Measurements from ENCODE around the gene MCM3AP. TPM values are rescaled to one million over a fixed set of nuclear protein-coding genes. Genes with fewer than 3 reads are reported as not detected.

Gene MCM3AP
- total RNA-seq, 2 donors from 2014 or later = 52.7 to 102 TPM

DNA sequence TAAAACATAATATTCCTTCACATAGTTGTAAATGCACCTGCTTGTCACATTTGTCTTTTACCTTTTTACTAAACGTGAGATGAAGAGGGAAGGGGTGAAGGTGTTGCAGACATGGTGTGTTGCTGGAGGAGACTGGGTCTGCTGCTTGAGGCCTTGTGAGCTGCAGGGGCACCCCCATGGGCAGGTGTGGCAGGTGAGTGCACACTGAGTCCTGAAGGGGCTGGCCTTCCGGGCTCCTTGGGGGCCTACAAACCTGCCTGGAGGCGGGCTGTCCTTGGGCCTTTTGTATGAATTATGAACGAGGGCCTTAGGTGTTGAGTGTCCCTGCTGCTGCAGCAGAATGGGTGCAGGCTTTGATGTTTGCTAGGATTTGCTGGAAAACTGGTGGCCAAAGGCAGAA lies 42.3 kb upstream of the MCM3AP start:
- Histone ChIP-seq H3K27me3 (no peaks in the 10 kb centered on the region), H3K4me3 (no peak overlapping the region), H3K27ac (no peak overlapping the region), H3K9me3 (no peaks in the 10 kb centered on the region), H3K36me3 (replicated peaks in 1 of 2; ENCODE audit: insufficient read depth in 1 of 2, low read depth in 2 of 2) (no peaks in the 10 kb centered on the region), H3K4me1 (peaks cover 16% of the 10 kb centered on the region)
- DNase-seq (no peak), ATAC-seq (no peak)
- no peak for TF ChIP-seq POLR2A (IDR thresholded peaks at IDR 0.05)
- TF ChIP-seq, protein P1, sequence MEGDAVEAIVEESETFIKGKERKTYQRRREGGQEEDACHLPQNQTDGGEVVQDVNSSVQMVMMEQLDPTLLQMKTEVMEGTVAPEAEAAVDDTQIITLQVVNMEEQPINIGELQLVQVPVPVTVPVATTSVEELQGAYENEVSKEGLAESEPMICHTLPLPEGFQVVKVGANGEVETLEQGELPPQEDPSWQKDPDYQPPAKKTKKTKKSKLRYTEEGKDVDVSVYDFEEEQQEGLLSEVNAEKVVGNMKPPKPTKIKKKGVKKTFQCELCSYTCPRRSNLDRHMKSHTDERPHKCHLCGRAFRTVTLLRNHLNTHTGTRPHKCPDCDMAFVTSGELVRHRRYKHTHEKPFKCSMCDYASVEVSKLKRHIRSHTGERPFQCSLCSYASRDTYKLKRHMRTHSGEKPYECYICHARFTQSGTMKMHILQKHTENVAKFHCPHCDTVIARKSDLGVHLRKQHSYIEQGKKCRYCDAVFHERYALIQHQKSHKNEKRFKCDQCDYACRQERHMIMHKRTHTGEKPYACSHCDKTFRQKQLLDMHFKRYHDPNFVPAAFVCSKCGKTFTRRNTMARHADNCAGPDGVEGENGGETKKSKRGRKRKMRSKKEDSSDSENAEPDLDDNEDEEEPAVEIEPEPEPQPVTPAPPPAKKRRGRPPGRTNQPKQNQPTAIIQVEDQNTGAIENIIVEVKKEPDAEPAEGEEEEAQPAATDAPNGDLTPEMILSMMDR (IDR thresholded peaks at IDR 0.05) = no peak
- intact Hi-C loops (cut with DNase I) = no loop called here
- WGBS, 2 donors = 84 to 92% methylated on average over 4 of the region's 4 CpGs

DNA sequence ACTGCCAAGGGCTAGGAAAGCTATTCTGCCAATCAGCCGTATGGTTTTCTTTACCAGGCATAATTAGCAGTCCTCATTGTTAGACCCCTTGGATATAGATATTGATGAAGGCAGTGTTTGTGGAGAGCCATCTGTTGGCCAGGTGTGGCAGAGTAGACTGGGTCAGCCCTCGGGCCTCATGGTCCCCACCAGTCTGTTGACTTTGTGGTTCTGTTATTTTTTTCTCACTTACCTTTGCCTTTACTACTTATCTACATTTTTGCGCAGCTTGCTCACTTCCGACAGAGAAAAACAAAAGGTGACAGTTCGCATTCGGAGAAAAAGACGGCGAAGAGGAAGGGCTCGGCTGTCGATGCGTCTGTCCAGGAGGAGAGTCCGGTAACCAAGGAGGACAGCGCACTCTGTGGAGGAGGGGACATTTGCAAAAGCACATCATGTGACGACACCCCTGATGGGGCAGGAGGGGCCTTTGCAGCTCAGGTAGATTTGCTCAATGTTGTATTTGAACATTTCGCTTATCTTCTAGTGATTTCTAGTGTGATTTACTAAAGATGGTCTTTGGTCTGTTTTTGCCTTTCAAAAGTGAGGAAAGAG lies 40.8 kb upstream of the MCM3AP start:
- intact Hi-C loops (cut with DNase I) = no loop called here
- ATAC-seq = no peak
- no peak overlapping the region for H3K4me3 ChIP-seq
- no peak overlapping the region for H3K27ac ChIP-seq
- 90 to 95% methylated on average over 15 of the region's 15 CpGs for whole genome bisulfite sequencing, 2 donors
- H3K4me1 ChIP-seq = peaks cover 25% of the 10 kb centered on the region
- H3K27me3 ChIP-seq = no peaks in the 10 kb centered on the region
- TF ChIP-seq, protein P1 (IDR thresholded peaks at IDR 0.05) = no peak
- TF ChIP-seq POLR2A (IDR thresholded peaks at IDR 0.05) = no peak
- no peaks in the 10 kb centered on the region for H3K36me3 ChIP-seq (replicated peaks in 1 of 2; ENCODE audit: insufficient read depth in 1 of 2, low read depth in 2 of 2)
- DNase-seq = peak in 1 of 4 donors; percentile 10
- no peaks in the 10 kb centered on the region for H3K9me3 ChIP-seq

GRCh38 chr21:46325073-46325912 lies 39.9 kb upstream of the MCM3AP start:
- Histone ChIP-seq H3K4me3 (peak overlapping the region; percentile 64 to 67), H3K27me3 (no peaks in the 10 kb centered on the region), H3K9me3 (no peaks in the 10 kb centered on the region), H3K4me1 (peaks cover 25% of the 10 kb centered on the region), H3K36me3 (replicated peaks in 1 of 2; ENCODE audit: insufficient read depth in 1 of 2, low read depth in 2 of 2) (no peaks in the 10 kb centered on the region), H3K27ac (peak overlapping the region; percentile 69 to 99 (median 96))
- no peak for TF ChIP-seq POLR2A (IDR thresholded peaks at IDR 0.05)
- TF ChIP-seq, protein P1 (IDR thresholded peaks at IDR 0.05) = peak in 3 of 7 experiments; percentile 26 to 31 (median 29)
- ATAC-seq (no peak), DNase-seq (peak; percentile 39 to 50 (median 42))
- intact Hi-C loops (cut with DNase I) = no loop called here
- WGBS, 2 donors = 11 to 17% methylated on average over 24 to 42 of the region's 43 CpGs

- intact Hi-C loops (cut with DNase I) = no loop called here
- DNase-seq (peak; percentile 82 to 89 (median 87)), ATAC-seq (peak; percentile 89)
- H3K4me1 ChIP-seq = peaks cover 25% of the 10 kb centered on the region
- H3K4me3 ChIP-seq = peak overlapping the region; percentile 64 to 95
- H3K9me3 ChIP-seq = no peaks in the 10 kb centered on the region
- no peaks in the 10 kb centered on the region for H3K36me3 ChIP-seq (replicated peaks in 1 of 2; ENCODE audit: insufficient read depth in 1 of 2, low read depth in 2 of 2)
- whole genome bisulfite sequencing, 2 donors = 0% methylated on average over 35 of the region's 98 CpGs; no CpG with 5 or more reads in 1 of the 2 donors
- H3K27me3 ChIP-seq = no peaks in the 10 kb centered on the region
- peak overlapping the region; percentile 94 to 99 (median 96) for H3K27ac ChIP-seq
- peak; percentile 40 to 50 (median 47) for TF ChIP-seq POLR2A (IDR thresholded peaks at IDR 0.05)
- TF ChIP-seq, protein P1 (IDR thresholded peaks at IDR 0.05) = no peak
Measured at GRCh38 chr21:46324390-46325072, 39.1 kb upstream of the MCM3AP start.

Measured in body of pancreas (tissue), 4 donors.